HUES48 (cell line): ENCODE measurements around the gene IRAG1.
"Not testable (repeated sequence)": the region's sequence is repeated elsewhere in the genome, so short reads cannot be mapped to it uniquely, and the experiment has no call there.

Experiments
- H3K27ac ChIP-seq: one replicate; pipeline ENCODE4 v1.7.0; 2013; ENCODE audit warnings: low read depth, low read length, inconsistent platforms
- H3K27me3 ChIP-seq: 2 replicates; pipeline ENCODE4 v1.6.1; 2013; ENCODE audit warnings: mild to moderate bottlenecking, low read length; ENCODE audit not compliant: control insufficient read depth, insufficient read depth
- H3K36me3 ChIP-seq: 2 replicates; pipeline ENCODE4 v1.6.1; 2013; ENCODE audit warnings: low read length; ENCODE audit not compliant: control insufficient read depth, insufficient read depth
- H3K4me1 ChIP-seq: 2 replicates; pipeline ENCODE4 v1.6.1; 2013; ENCODE audit warnings: mild to moderate bottlenecking, low read length; ENCODE audit not compliant: control insufficient read depth, insufficient read depth
- H3K4me3 ChIP-seq: 2 replicates; pipeline ENCODE4 v1.5.1; 2013; ENCODE audit warnings: mild to moderate bottlenecking, low read depth, low read length
- H3K9ac ChIP-seq: 2 replicates; pipeline ENCODE4 v1.6.1; 2013; ENCODE audit warnings: mild to moderate bottlenecking, low read depth, low read length, moderate library complexity
- H3K9me3 ChIP-seq: 2 replicates; pipeline ENCODE4 v1.6.1; 2013; ENCODE audit warnings: low read length; ENCODE audit not compliant: control insufficient read depth, insufficient read depth

Gene IRAG1

GRCh38 chr11:10697323-10697620 is 3.7 kb upstream of the IRAG1 start:
- Histone ChIP-seq H3K36me3 (no peaks in the 10 kb centered on the region), H3K27me3 (no peaks in the 10 kb centered on the region), H3K27ac (no peak overlapping the region), H3K9me3 (peaks cover 6% of the 10 kb centered on the region), H3K4me3 (no peak overlapping the region), H3K4me1 (no peaks in the 10 kb centered on the region; the same call in 1 of the 2 replicates), H3K9ac (no peak overlapping the region)

- Histone ChIP-seq H3K9ac (no peak overlapping the region), H3K27me3 (no peaks in the 10 kb centered on the region), H3K36me3 (no peaks in the 10 kb centered on the region)
These were observed 3.1 kb upstream of the IRAG1 start for GRCh38 chr11:10696468-10697322.

GRCh38 chr11:10695833-10696232 is 2.3 kb upstream of the IRAG1 start:
- Histone ChIP-seq H3K27ac (no peak overlapping the region), H3K9ac (no peak overlapping the region), H3K36me3 (no peaks in the 10 kb centered on the region), H3K9me3 (peaks cover 6% of the 10 kb centered on the region), H3K27me3 (no peaks in the 10 kb centered on the region), H3K4me3 (no peak overlapping the region), H3K4me1 (no peaks in the 10 kb centered on the region; the same call in 1 of the 2 replicates)

More at GRCh38 chr11:10696468-10697322, 3.1 kb upstream of the IRAG1 start:
- H3K4me1 ChIP-seq: no peaks in the 10 kb centered on the region; the same call in 1 of the 2 replicates
- H3K27ac ChIP-seq: no peak overlapping the region
- peaks cover 6% of the 10 kb centered on the region for H3K9me3 ChIP-seq
- no peak overlapping the region for H3K4me3 ChIP-seq

- no peak overlapping the region for H3K9ac ChIP-seq
- no peak overlapping the region for H3K4me3 ChIP-seq
These were observed 1.1 kb upstream of the IRAG1 start for GRCh38 chr11:10694486-10695239.

GRCh38 chr11:10692531-10693115 is 932 bp downstream of the IRAG1 start:
- H3K27me3 ChIP-seq: no peaks in the 10 kb centered on the region
- H3K4me3 ChIP-seq: no peak overlapping the region
- no peaks in the 10 kb centered on the region; the same call in 1 of the 2 replicates for H3K4me1 ChIP-seq
- H3K9me3 ChIP-seq: no peaks in the 10 kb centered on the region
- H3K9ac ChIP-seq: no peak overlapping the region
- no peak overlapping the region for H3K27ac ChIP-seq
- no peaks in the 10 kb centered on the region for H3K36me3 ChIP-seq

More at GRCh38 chr11:10694486-10695239, 1.1 kb upstream of the IRAG1 start:
- H3K9me3 ChIP-seq: peaks cover 6% of the 10 kb centered on the region
- H3K27me3 ChIP-seq: no peaks in the 10 kb centered on the region
- no peak overlapping the region for H3K27ac ChIP-seq
- no peaks in the 10 kb centered on the region; the same call in 1 of the 2 replicates for H3K4me1 ChIP-seq
- no peaks in the 10 kb centered on the region for H3K36me3 ChIP-seq

GRCh38 chr11:10688401-10688800 is 5.2 kb downstream of the IRAG1 start:
- Histone ChIP-seq H3K36me3 (no peaks in the 10 kb centered on the region), H3K9ac (no peak overlapping the region), H3K4me1 (no peaks in the 10 kb centered on the region; the same call in 1 of the 2 replicates), H3K27ac (no peak overlapping the region), H3K27me3 (no peaks in the 10 kb centered on the region), H3K9me3 (no peaks in the 10 kb centered on the region), H3K4me3 (no peak overlapping the region)

- Histone ChIP-seq H3K36me3 (no peaks in the 10 kb centered on the region), H3K9me3 (no peaks in the 10 kb centered on the region), H3K27ac (no peak overlapping the region), H3K27me3 (no peaks in the 10 kb centered on the region), H3K9ac (no peak overlapping the region), H3K4me3 (no peak overlapping the region), H3K4me1 (no peaks in the 10 kb centered on the region)
These were observed 7.2 kb downstream of the IRAG1 start for GRCh38 chr11:10686311-10686710.

GRCh38 chr11:10683429-10683828 is 10.1 kb downstream of the IRAG1 start:
- no peak overlapping the region for H3K4me3 ChIP-seq
- no peaks in the 10 kb centered on the region for H3K27me3 ChIP-seq
- H3K36me3 ChIP-seq: no peaks in the 10 kb centered on the region
- no peaks in the 10 kb centered on the region for H3K9me3 ChIP-seq
- no peak overlapping the region for H3K9ac ChIP-seq
- H3K4me1 ChIP-seq: no peaks in the 10 kb centered on the region
- no peak overlapping the region for H3K27ac ChIP-seq

- Histone ChIP-seq H3K36me3 (no peaks in the 10 kb centered on the region), H3K9ac (no peak overlapping the region), H3K27ac (no peak overlapping the region), H3K27me3 (no peaks in the 10 kb centered on the region), H3K9me3 (no peaks in the 10 kb centered on the region), H3K4me1 (no peaks in the 10 kb centered on the region), H3K4me3 (no peak overlapping the region)
These were observed 12.5 kb downstream of the IRAG1 start for GRCh38 chr11:10680956-10681487.

GRCh38 chr11:10680279-10680678 is 13.3 kb downstream of the IRAG1 start:
- H3K9me3 ChIP-seq: not testable (repeated sequence)

More at GRCh38 chr11:10680279-10680678, 13.3 kb downstream of the IRAG1 start:
- H3K4me3 ChIP-seq, H3K27me3 ChIP-seq, H3K36me3 ChIP-seq, H3K9ac ChIP-seq, H3K27ac ChIP-seq, H3K4me1 ChIP-seq: not testable (repeated sequence)
